ENCODE data around the gene TSPOAP1. TPM values are rescaled to one million over a fixed set of nuclear protein-coding genes. Genes with fewer than 3 reads are reported as not detected.

TSPOAP1 gene
- polyA plus RNA-seq, 1 experiment: 5.6 TPM

DNA sequence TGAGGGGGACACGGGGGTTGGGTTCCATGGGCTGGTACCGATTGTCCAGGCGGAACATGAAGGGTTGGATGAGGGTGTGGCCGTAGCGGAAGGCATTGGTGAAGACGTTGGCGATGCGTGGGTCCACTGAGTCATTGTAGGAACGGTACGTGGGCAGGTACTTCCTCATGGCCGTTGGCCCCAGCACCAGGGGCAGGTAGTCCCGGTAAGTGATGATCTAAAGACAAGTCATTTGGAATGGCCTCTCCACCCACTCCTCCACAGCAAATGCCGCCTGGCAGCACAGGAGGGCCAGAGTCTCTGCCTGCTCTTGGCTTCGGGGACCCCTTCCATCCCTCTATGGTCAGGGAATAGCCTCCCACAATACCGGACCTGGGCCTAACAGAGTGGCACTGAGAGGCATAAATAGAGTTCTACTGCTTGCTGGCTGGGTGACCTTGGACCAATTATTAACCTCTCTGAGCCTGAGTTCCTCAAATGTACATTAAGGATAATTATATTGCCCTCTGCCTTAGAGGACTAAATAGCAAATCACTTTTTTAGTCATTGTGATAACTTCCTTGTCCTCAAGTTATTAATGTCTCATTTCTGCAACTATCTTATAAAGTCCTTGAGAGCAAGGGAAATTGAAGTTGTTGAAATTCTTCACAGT, 55.0 kb downstream of the TSPOAP1 start:
- no peak for DNase-seq (ENCODE audit: low read depth)
- ChIA-PET CTCF (no interaction called here), POLR2A (no interaction called here)
- TF ChIP-seq CTCF (IDR thresholded peaks at IDR 0.05; ENCODE audit: insufficient read depth, low read depth, low read length): no peak
- no peak overlapping the region for H3K4me3 ChIP-seq (ENCODE audit: low read depth, low read length)
- no peaks in the 10 kb centered on the region for H3K27me3 ChIP-seq (ENCODE audit: control insufficient read depth, insufficient read depth, low read length)
- no peaks in the 10 kb centered on the region for H3K36me3 ChIP-seq (ENCODE audit: control insufficient read depth, insufficient read depth, low read length)

DNA sequence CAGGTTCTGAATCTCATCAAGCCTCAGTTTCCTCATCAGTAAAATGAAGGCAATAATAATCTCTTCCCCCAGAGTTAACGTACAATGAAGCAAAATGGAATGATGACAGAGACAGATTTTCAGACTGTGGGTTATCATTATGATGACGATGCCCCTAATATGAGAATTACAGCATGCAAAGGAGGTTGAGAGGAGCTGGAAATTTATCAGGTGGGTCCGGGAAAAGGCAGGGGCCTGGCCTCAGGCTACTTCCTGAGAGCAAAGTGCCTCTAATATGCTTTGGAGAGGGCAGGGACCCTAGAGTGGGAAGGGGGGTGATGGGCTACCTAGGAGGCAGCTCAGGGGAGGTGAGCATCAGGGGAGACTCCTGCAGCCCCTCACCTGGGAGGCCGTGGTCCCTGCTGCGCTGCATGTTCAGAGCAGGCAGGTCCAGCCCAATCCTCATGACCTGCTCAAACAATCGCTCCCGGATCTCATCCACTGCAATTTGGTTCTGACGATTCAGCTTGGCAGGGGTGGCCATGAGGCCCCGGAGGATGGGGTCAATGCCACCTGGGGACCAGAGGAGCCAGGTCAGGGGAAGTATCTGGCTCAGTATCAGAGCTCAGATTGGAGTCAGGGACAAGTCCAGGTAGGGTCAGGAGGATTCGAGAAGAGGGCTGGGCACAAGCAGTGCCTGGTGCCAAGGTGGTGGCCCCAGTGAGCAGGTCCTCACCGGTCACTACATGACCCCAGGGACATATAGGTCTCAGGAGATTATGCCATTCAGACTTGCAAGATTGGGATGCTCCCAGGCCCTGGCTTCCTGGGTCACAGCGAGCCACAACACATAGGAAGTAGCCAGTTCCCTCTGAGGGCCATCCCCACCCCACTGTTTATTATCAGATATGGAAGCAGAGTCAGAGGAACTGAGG, 56.0 kb downstream of the TSPOAP1 start:
- Histone ChIP-seq H3K4me3 (ENCODE audit: low read depth, low read length) (no peak overlapping the region), H3K27me3 (ENCODE audit: control insufficient read depth, insufficient read depth, low read length) (no peaks in the 10 kb centered on the region), H3K36me3 (ENCODE audit: control insufficient read depth, insufficient read depth, low read length) (no peaks in the 10 kb centered on the region)
- ChIA-PET CTCF (interaction anchor here (1.0 kb wide), 1 partner anchor 145 kb away, joined by 3 read pairs; the partner anchor contains the start of gene RNF43), POLR2A (no interaction called here)
- no peak for DNase-seq (ENCODE audit: low read depth)
- TF ChIP-seq CTCF (IDR thresholded peaks at IDR 0.05; ENCODE audit: insufficient read depth, low read depth, low read length): no peak

DNA sequence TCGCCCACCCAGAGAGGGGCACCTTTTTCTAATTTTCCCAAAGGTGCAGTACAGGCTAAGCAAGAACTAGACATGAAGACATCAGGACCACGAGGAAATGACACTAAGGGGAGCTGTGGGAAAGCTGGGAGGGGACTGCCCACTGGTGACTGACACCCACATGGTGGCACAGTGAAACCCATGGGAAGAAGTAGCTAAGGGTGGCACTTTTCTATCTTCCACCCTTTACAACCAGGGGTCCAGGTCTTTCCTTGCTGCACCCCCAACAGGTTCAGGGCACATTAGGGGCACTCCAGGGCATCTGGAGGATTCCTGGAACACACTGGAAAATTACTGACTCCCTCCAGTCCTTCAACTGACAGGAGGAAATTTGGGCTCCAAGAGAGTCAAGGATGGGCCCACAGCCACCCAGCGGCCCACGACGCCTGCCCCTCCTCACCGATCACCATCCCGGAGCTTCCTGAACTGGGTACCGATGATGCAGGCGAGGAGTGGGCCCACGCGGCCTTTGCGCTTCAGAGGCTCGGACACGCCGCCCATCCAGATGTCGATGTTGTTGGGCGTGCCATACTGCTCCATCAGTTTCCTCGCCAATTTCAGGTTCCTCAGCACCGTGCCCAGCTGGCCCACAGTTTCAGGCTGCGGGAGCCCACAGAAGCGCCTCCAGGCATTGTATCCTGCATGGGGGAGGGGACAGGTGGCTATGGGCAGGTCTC, 57.2 kb downstream of the TSPOAP1 start:
- TF ChIP-seq CTCF (IDR thresholded peaks at IDR 0.05; ENCODE audit: insufficient read depth, low read depth, low read length): no peak
- H3K36me3 ChIP-seq (ENCODE audit: control insufficient read depth, insufficient read depth, low read length): no peaks in the 10 kb centered on the region
- ChIA-PET POLR2A (no interaction called here), CTCF (interaction anchor here (0.7 to 1.4 kb wide), 2 partner anchors 21 to 22 kb away, joined by 3 to 4 read pairs; no protein-coding TSS in a partner anchor)
- no peak overlapping the region for H3K4me3 ChIP-seq (ENCODE audit: low read depth, low read length)
- DNase-seq (ENCODE audit: low read depth): no peak
- no peaks in the 10 kb centered on the region for H3K27me3 ChIP-seq (ENCODE audit: control insufficient read depth, insufficient read depth, low read length)

GRCh38 chr17:58270476-58271215, 57.9 kb downstream of the TSPOAP1 start:
- Histone ChIP-seq H3K4me3 (ENCODE audit: low read depth, low read length) (no peak overlapping the region), H3K36me3 (ENCODE audit: control insufficient read depth, insufficient read depth, low read length) (no peaks in the 10 kb centered on the region), H3K27me3 (ENCODE audit: control insufficient read depth, insufficient read depth, low read length) (no peaks in the 10 kb centered on the region)
- ChIA-PET POLR2A (no interaction called here), CTCF (interaction anchor here (0.7 to 1.4 kb wide), 2 partner anchors 20 to 21 kb away, joined by 3 to 4 read pairs; no protein-coding TSS in a partner anchor)
- DNase-seq (ENCODE audit: low read depth): no peak
- no peak for TF ChIP-seq CTCF (IDR thresholded peaks at IDR 0.05; ENCODE audit: insufficient read depth, low read depth, low read length)

Measured in BJ (cell line).